Measurements from ENCODE around the gene KIR2DL3.
"Not testable (repeated sequence)": the region's sequence is repeated elsewhere in the genome, so short reads cannot be mapped to it uniquely, and the experiment has no call there.

DNA sequence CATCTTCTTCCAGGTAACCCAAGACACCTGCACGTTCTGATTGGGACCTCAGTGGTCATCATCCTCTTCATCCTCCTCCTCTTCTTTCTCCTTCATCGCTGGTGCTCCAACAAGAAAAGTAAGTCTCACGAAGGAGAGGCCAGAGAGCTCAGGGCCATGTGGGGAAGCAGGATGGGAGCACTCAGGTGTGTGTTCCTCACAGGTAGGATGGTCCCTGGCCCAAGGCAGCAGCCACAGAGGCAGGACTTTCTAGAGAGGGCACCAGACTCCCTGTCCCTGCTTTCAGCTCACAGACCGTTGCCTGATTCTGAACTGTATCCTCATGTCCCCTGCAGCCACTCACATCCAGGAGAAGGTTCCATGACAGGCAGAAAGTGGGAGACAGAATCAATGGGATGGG is 28.2 kb downstream of the KIR2DL3 start:
- not testable (repeated sequence) for TF ChIP-seq POLR2AphosphoS5 (IDR thresholded peaks at IDR 0.05; ENCODE audit: insufficient read depth in 1 of 2, low read depth in 1 of 2); POLR2A (IDR thresholded peaks at IDR 0.05)
- TF ChIP-seq, protein P1, sequence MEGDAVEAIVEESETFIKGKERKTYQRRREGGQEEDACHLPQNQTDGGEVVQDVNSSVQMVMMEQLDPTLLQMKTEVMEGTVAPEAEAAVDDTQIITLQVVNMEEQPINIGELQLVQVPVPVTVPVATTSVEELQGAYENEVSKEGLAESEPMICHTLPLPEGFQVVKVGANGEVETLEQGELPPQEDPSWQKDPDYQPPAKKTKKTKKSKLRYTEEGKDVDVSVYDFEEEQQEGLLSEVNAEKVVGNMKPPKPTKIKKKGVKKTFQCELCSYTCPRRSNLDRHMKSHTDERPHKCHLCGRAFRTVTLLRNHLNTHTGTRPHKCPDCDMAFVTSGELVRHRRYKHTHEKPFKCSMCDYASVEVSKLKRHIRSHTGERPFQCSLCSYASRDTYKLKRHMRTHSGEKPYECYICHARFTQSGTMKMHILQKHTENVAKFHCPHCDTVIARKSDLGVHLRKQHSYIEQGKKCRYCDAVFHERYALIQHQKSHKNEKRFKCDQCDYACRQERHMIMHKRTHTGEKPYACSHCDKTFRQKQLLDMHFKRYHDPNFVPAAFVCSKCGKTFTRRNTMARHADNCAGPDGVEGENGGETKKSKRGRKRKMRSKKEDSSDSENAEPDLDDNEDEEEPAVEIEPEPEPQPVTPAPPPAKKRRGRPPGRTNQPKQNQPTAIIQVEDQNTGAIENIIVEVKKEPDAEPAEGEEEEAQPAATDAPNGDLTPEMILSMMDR (IDR thresholded peaks at IDR 0.05), result not testable (repeated sequence)
